ENCODE results near the gene TEAD1. TPM values are rescaled to one million over a fixed set of nuclear protein-coding genes. Genes with fewer than 3 reads are reported as not detected.

The TEAD1 gene
- total and polyA plus RNA-seq, 7 donors: 3.2 to 200 (median 155) TPM

- no peaks in the 10 kb centered on the region for H3K36me3 ChIP-seq
- intact Hi-C loops (cut with DNase I): no loop called here
- TF ChIP-seq POLR2A (IDR thresholded peaks at IDR 0.05) (no peak), EP300 (IDR thresholded peaks at IDR 0.05) (no peak), CTCF (IDR thresholded peaks at IDR 0.05) (peak in 2 of 4 experiments; percentile 32 to 53), POLR2AphosphoS5 (IDR thresholded peaks at IDR 0.05) (peak in 2 of 4 donors; percentile 33 to 47)
- no peaks in the 10 kb centered on the region for H3K9me3 ChIP-seq
- H3K4me3 ChIP-seq: no peak overlapping the region
- DNase-seq: peak; percentile 92
- no peaks in the 10 kb centered on the region for H3K27me3 ChIP-seq
- H3K4me1 ChIP-seq: peaks cover 0 to 18% (median 17%) of the 10 kb centered on the region in 4 donors
- H3K27ac ChIP-seq: peak overlapping the region; percentile 36 to 72 (median 64)
- 53 to 87% methylated on average over 11 of the region's 11 CpGs for WGBS, 2 donors
Observed at GRCh38 chr11:12914400-12914912, 240.2 kb downstream of the TEAD1 start.

- intact Hi-C loops (cut with DNase I): no loop called here
- 92 to 94% methylated on average over 7 of the region's 7 CpGs for WGBS, 2 donors
- H3K9me3 ChIP-seq: no peaks in the 10 kb centered on the region
- no peak for DNase-seq
- peaks cover 0 to 18% (median 17%) of the 10 kb centered on the region in 4 donors for H3K4me1 ChIP-seq
- no peak overlapping the region for H3K4me3 ChIP-seq
- H3K27me3 ChIP-seq: no peaks in the 10 kb centered on the region
- H3K27ac ChIP-seq: peak overlapping the region in 3 of 4 donors; percentile 60 to 72 (median 69)
- no peaks in the 10 kb centered on the region for H3K36me3 ChIP-seq
- TF ChIP-seq POLR2A (IDR thresholded peaks at IDR 0.05) (no peak), EP300 (IDR thresholded peaks at IDR 0.05) (no peak), CTCF (IDR thresholded peaks at IDR 0.05) (no peak), POLR2AphosphoS5 (IDR thresholded peaks at IDR 0.05) (no peak)
Observed at GRCh38 chr11:12915093-12915492, 240.9 kb downstream of the TEAD1 start.

GRCh38 chr11:12917822-12918221, 243.6 kb downstream of the TEAD1 start:
- H3K4me1 ChIP-seq: peaks cover 0 to 18% (median 17%) of the 10 kb centered on the region in 4 donors
- no peaks in the 10 kb centered on the region for H3K27me3 ChIP-seq
- no peak for DNase-seq
- intact Hi-C loops (cut with DNase I): no loop called here
- H3K36me3 ChIP-seq: no peaks in the 10 kb centered on the region
- TF ChIP-seq POLR2AphosphoS5 (IDR thresholded peaks at IDR 0.05) (no peak), EP300 (IDR thresholded peaks at IDR 0.05) (no peak), POLR2A (IDR thresholded peaks at IDR 0.05) (no peak), CTCF (IDR thresholded peaks at IDR 0.05) (no peak)
- H3K27ac ChIP-seq: no peak overlapping the region
- no peaks in the 10 kb centered on the region for H3K9me3 ChIP-seq
- WGBS, 2 donors: 80 to 83% methylated on average over 1 of the region's 1 CpG
- no peak overlapping the region for H3K4me3 ChIP-seq

GRCh38 chr11:12918667-12919066, 244.4 kb downstream of the TEAD1 start:
- peaks cover 0 to under 1% (median 0%) of the 10 kb centered on the region in 4 donors for H3K36me3 ChIP-seq
- H3K27me3 ChIP-seq: no peaks in the 10 kb centered on the region
- intact Hi-C loops (cut with DNase I): no loop called here
- H3K27ac ChIP-seq: no peak overlapping the region
- TF ChIP-seq POLR2A (IDR thresholded peaks at IDR 0.05): no peak
- no peak for TF ChIP-seq POLR2AphosphoS5 (IDR thresholded peaks at IDR 0.05)
- no peak for TF ChIP-seq CTCF (IDR thresholded peaks at IDR 0.05)
- no peak for TF ChIP-seq EP300 (IDR thresholded peaks at IDR 0.05)
- no peaks in the 10 kb centered on the region for H3K9me3 ChIP-seq
- DNase-seq: no peak
- 96 to 97% methylated on average over 4 of the region's 4 CpGs for WGBS, 2 donors
- H3K4me1 ChIP-seq: peaks cover 0 to 24% (median 22%) of the 10 kb centered on the region in 4 donors
- H3K4me3 ChIP-seq: no peak overlapping the region

- Histone ChIP-seq H3K4me1 (peaks cover 0 to 6% (median 5%) of the 10 kb centered on the region in 4 donors), H3K9me3 (no peaks in the 10 kb centered on the region), H3K4me3 (no peak overlapping the region), H3K36me3 (peaks cover 0 to 33% (median 10%) of the 10 kb centered on the region in 4 donors), H3K27ac (no peak overlapping the region), H3K27me3 (no peaks in the 10 kb centered on the region)
- no peak for TF ChIP-seq CTCF (IDR thresholded peaks at IDR 0.05)
- no peak for TF ChIP-seq POLR2A (IDR thresholded peaks at IDR 0.05)
- no peak for TF ChIP-seq EP300 (IDR thresholded peaks at IDR 0.05)
- TF ChIP-seq POLR2AphosphoS5 (IDR thresholded peaks at IDR 0.05): no peak
- intact Hi-C loops (cut with DNase I): no loop called here
- 94 to 95% methylated on average over 7 of the region's 7 CpGs for WGBS, 2 donors
- DNase-seq: no peak
Observed at GRCh38 chr11:12922418-12922817, 248.2 kb downstream of the TEAD1 start.
